Measurements from ENCODE around the gene HIBADH.

Gene HIBADH

GRCh38 chr7:27685209-27685608 lies 22.5 kb upstream of the HIBADH start:
- Histone ChIP-seq H3K27me3 (ENCODE audit: insufficient read depth, poor library complexity, severe bottlenecking) (no peaks in the 10 kb centered on the region), H3K4me3 (replicated peaks; ENCODE audit: insufficient read depth, low read length) (no peak overlapping the region), H3K27ac (replicated peaks) (no peak overlapping the region)
- DNase-seq (ENCODE audit: low read depth in 1 of 2, low spot score in 1 of 2), result no peak
- TF ChIP-seq POLR2AphosphoS5 (IDR thresholded peaks at IDR 0.05; ENCODE audit: low read depth) (no peak), REST (IDR thresholded peaks at IDR 0.05; ENCODE audit: insufficient replicate concordance, low read depth) (no peak), GABPA (IDR thresholded peaks at IDR 0.05; ENCODE audit: low read depth) (no peak), SPI1 (IDR thresholded peaks at IDR 0.05; ENCODE audit: borderline replicate concordance, low read depth) (no peak)

DNA sequence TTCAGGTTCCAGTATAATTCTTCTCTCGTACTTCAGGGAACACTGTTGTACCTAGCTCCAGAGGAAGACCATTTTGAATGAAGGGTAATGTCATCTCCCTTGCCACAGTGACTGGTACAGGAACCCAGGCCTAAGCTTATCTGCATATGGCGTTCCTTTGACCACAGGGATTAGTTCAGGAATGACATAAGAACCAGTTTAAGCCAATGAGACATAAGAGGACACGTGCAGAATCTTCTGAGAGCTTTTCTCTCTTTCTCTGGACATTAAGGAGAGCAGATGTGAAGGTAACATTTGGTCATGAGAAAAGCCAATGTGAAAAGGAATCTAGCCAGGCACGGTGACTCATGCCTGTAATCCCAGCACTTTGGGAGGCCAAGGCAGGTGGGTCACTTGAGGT lies 21.8 kb upstream of the HIBADH start:
- TF ChIP-seq, protein P1, sequence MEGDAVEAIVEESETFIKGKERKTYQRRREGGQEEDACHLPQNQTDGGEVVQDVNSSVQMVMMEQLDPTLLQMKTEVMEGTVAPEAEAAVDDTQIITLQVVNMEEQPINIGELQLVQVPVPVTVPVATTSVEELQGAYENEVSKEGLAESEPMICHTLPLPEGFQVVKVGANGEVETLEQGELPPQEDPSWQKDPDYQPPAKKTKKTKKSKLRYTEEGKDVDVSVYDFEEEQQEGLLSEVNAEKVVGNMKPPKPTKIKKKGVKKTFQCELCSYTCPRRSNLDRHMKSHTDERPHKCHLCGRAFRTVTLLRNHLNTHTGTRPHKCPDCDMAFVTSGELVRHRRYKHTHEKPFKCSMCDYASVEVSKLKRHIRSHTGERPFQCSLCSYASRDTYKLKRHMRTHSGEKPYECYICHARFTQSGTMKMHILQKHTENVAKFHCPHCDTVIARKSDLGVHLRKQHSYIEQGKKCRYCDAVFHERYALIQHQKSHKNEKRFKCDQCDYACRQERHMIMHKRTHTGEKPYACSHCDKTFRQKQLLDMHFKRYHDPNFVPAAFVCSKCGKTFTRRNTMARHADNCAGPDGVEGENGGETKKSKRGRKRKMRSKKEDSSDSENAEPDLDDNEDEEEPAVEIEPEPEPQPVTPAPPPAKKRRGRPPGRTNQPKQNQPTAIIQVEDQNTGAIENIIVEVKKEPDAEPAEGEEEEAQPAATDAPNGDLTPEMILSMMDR (IDR thresholded peaks at IDR 0.05; ENCODE audit: insufficient read depth, low read length), result no peak
- TF ChIP-seq POLR2AphosphoS5 (IDR thresholded peaks at IDR 0.05; ENCODE audit: low read depth) (no peak), SPI1 (IDR thresholded peaks at IDR 0.05; ENCODE audit: borderline replicate concordance, low read depth) (no peak), REST (IDR thresholded peaks at IDR 0.05; ENCODE audit: insufficient replicate concordance, low read depth) (no peak), GABPA (IDR thresholded peaks at IDR 0.05; ENCODE audit: low read depth) (no peak)
- no peaks in the 10 kb centered on the region for H3K27me3 ChIP-seq (ENCODE audit: insufficient read depth, poor library complexity, severe bottlenecking)
- H3K4me3 ChIP-seq (replicated peaks; ENCODE audit: insufficient read depth, low read length), result no peak overlapping the region
- H3K27ac ChIP-seq (replicated peaks), result no peak overlapping the region
- DNase-seq (ENCODE audit: low read depth in 1 of 2, low spot score in 1 of 2), result no peak

DNA sequence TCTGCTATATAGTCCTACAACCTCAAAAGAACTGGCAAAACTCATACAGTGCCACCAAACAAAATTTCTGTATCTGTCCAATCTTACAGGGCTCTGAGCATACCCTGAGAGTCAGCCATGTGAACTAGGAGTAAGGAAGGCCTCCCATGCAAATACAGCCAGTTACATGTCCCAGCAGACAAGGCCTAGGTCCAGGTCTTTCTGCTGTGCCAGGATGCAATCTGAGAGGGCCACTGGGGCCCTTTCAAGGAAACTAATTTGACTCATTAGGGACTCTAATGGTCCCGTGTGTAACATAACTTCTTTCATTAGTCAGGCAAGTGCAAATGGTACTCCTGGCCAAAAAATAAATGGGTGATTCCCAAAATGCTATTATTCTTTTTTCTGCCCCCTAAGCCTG lies 17.9 kb upstream of the HIBADH start:
- H3K4me3 ChIP-seq (replicated peaks; ENCODE audit: insufficient read depth, low read length), result no peak overlapping the region
- H3K27me3 ChIP-seq (ENCODE audit: insufficient read depth, poor library complexity, severe bottlenecking), result no peaks in the 10 kb centered on the region
- no peak for DNase-seq (ENCODE audit: low read depth in 1 of 2, low spot score in 1 of 2)
- TF ChIP-seq POLR2AphosphoS5 (IDR thresholded peaks at IDR 0.05; ENCODE audit: low read depth) (no peak), SPI1 (IDR thresholded peaks at IDR 0.05; ENCODE audit: borderline replicate concordance, low read depth) (no peak), GABPA (IDR thresholded peaks at IDR 0.05; ENCODE audit: low read depth) (no peak), REST (IDR thresholded peaks at IDR 0.05; ENCODE audit: insufficient replicate concordance, low read depth) (no peak)
- TF ChIP-seq, protein P1 (IDR thresholded peaks at IDR 0.05; ENCODE audit: insufficient read depth, low read length), result no peak
- no peak overlapping the region for H3K27ac ChIP-seq (replicated peaks)
